ENCODE results near the gene ATP1B4.
"Not testable (repeated sequence)": the region's sequence is repeated elsewhere in the genome, so short reads cannot be mapped to it uniquely, and the experiment has no call there.

The ATP1B4 gene

DNA sequence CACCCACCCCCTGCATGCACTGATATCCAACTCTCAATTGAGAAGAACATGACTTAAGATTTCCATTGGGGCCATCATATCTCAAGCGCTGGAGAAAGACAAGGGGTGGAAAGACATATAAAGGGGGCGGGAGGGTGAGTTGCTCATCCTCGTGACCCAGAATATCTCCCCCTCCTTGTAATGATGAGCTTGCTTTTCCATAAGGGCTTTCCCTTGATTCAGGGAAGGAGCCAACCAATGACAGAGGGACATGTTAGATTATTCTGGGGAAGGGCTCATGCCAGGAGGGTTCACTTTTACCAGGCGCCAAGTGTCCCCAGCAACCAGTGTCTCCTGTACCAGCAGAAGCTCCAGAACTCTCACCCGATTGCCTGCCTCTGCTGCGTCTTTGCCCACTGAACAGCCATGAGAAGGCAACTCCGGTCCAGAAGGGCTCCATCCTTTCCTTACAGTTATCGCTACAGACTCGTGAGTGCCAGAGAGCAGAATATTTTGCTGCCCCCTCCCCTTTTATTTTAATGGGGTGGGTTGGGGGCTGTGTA, at the start of gene ATP1B4:
TSS of gene ATP1B4 (plus strand) at position 326 of the 542 bp plus-strand sequence. CDS start at position 406, 80 bp downstream.
- no peak for DNase-seq

DNA sequence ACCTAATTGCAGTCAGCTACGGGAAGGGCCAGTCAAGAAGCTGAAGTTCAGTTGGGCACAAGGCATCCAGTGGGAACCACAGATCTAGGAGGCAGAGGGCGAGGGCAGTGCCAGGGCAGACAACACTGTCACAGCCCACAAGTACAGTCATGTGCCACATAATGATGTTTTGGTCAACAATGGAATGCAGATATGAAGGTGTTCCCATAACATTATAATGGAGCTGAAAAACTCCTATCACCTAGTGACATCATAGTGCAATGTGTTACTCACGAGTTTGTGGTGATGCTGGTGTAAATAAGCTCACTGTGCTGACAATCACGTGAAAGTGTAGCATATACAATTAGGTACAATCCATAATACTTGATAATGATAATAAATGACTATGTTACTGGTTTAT, 46.1 kb upstream of the ATP1B4 start:
- no peak for DNase-seq

DNA sequence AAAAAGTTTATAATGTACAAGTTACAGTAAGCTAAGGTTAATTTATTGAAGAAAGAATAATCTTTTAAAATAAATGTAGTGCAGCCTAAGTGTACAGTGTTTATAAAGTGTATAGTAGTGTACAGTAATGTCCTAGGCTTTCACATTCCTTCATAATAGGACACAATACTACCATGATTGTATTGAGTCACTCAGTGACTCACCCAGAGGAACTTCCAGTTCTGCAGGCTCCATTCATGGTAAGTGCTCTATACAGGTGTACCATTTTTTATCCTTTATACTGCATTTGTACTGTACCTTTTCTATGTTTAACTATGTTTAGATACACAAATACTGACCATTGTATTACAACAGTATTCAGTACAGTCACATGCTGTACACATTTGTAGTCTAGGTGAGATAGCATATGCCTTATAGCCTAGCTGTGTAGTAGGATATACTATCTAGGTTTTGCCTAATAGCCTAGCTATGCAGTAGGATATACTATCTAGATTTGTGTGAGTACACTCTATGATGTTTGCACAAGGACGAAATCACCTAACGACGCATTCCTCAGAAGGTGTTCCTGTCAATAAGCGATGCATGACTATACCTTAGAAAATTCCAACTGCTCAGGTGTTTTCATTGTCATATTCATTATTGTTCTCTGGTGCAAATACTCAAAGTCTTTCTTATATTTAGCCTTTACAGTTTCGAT, 45.2 kb upstream of the ATP1B4 start:
- no peak for DNase-seq

DNA sequence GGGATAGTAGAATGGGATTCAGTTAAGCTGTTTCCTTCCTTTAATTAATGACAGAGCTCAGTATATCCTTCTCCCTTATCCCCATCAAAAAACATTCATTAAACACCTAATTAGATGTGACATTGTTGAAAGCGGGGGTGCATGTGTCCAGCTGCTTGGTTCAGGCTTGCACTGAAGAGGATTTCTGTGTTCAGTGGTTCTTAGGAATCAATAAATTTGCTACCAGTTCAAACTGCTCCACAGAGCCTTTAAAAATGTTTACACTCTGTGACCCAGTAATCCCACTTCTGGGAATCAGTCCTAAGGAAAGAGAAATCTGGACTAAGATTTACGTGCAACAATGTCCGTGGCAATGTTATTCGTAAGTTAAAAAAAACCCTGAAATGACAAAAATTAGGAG, 43.5 kb upstream of the ATP1B4 start:
- no peak for DNase-seq

DNA sequence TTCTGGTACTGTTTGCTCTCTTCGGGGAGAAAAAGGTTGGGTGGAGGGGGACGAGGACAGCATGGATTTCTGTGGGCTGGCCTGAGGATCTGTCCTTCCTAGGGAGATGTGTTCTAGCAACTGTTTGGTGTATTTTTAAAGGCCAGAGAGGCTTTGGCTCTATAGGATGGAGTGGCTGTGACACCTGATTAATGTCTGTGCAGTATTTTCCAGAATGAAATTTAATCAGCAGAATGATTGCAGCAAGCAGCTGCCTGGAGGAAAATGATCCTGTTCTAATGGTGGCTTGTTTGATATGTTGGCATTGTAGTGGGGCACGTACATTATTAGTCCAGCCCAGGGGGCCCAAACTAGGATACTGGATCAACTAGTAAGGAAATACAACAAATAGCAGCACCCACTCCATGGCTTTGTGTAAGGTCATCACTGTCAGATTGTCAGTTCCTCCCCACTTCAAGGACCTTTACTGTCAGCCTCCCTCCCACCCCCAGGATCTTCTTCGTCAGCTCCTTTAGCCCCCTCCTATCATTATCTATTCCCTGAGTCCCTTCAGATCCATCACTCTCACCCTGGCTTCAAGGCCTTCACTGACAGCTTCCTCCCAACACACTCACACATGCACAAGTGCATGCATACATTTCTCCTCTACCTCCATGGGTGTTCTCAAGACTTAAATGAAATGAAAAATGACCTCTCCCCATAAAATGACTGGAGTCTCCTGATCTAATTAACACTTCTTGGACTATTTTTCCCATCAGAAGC, 40.2 kb upstream of the ATP1B4 start:
- DNase-seq, result no peak

DNA sequence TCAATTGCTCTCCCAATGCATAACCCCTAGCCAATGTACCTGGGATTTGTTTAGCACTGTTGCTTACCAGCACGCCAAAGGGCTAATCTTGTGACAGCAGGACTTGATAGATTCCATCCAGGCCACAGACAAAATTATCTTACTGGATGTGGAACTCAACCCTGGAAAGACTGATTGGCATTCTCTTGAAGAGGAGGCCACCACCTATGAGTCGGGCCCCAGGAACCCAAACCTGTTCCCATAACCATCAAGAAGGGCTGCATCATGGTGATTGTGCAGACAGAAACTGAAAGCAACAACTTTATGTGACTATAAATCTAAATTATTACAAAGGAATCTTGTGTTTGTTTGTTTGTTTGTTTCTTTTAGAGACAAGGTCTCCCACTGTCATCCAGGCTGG, 30.8 kb upstream of the ATP1B4 start:
- DNase-seq, result no peak

DNA sequence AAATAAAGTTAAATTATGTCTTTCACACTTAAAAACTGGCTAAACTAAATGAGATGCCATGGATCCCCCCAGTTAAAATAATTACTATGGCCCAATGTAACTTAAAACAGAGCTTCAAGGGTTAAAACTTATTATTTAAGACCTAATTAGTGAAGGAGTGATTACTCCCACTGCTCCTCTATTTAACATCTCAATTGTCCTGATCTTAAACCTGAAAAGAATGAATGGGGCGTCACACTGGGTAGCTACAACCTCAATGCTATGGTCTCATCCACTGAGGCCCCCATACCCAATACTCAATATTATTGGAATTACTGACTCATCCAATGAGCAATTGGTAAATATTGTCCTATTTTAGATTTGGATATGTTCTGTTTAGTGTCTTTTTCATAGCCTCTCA, 29.5 kb upstream of the ATP1B4 start:
- DNase-seq, result no peak

DNA sequence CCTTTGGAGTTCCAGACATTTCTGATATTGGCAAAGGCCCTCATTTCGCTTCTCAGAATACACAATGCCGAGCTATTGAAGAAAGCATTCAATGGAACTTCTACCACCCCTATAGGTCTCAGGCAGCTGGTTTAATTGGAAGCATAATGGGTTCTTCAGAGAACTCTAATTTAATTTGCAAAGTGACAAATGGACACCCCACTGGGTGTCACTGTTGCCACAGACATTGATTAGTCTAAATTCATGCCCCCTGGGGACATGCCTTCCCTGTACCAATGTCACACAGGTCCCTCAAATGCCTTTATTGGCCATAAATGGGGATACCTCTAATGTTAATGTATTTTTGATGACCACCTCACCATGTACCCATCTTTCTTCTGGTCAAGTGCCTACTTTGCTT, 27.7 kb upstream of the ATP1B4 start:
- DNase-seq, result no peak

DNA sequence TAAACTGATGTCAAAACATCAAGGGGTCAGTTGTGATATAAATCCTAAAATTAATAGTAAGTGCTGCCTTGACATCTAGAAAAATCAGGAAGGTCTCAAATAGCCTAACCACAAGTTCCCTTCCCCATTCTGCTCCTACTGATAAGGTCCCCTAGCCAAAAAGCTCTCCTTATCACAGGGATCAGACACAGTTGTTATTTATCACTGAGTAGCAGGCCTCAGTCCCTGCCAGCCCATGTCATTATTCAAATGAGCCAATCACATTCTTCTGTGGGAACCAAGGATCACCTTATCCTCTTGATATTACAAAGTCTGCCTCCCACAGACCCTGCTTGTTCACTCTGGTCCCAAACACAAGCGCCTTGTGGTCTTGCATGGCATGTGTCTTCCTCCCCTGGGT, 27.3 kb upstream of the ATP1B4 start:
- DNase-seq, result no peak

DNA sequence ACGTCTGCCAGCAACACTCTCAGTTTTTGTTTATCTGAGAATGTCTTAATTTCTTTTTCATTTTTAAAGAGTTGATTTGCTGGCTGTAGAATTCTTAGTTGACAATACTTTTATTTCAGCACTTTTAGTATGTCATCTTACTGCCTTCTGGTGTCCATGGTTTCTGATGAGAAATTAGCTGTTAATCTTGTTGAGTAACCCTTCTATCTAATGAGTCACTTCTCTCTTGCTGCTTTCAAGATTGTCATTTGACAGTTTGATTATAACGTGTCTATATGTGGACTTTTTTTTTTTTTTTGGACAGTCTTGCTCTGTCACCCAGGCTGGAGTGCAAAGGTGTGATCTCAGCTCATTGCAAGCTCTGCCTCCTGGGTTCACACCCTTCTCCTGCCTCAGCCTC, 26.6 kb upstream of the ATP1B4 start:
- DNase-seq, result no peak

DNA sequence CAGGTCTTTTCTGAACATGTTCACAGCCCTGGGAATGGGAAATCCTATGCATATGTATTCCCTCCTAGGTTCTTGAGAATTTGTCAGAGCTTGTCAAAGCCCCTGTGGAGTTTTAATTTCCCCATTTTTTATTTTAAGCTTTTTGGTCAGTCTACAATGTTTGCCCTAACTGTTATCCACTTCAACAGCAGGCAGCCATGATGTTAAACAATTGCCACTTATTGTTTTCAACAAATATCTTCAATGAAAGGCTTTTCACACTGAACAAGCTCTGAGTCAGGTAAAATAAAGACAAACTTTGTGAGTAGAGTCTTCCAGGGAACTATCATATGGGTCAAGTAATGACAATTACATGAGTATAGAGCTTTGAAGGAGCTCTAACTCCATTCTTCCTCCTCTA, 25.0 kb upstream of the ATP1B4 start:
- no peak for DNase-seq

DNA sequence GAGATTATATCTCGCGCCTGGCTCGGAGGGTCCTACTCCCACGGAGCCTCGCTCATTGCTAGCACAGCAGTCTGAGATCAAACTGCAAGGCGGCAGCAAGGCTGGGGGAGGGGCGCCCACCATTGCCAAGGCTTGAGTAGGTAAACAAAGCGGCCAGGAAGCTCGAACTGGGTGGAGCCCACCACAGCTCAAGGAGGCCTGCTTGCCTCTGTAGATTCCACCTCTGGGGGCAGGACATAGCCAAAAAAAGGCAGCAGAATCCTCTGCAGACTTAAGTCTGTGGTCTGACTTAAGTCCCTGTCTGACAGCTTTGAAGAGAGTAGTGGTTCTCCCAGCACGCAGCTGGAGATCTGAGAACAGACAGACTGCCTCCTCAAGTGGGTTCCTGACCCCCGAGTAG, 17.3 kb upstream of the ATP1B4 start:
- DNase-seq, result not testable (repeated sequence)

DNA sequence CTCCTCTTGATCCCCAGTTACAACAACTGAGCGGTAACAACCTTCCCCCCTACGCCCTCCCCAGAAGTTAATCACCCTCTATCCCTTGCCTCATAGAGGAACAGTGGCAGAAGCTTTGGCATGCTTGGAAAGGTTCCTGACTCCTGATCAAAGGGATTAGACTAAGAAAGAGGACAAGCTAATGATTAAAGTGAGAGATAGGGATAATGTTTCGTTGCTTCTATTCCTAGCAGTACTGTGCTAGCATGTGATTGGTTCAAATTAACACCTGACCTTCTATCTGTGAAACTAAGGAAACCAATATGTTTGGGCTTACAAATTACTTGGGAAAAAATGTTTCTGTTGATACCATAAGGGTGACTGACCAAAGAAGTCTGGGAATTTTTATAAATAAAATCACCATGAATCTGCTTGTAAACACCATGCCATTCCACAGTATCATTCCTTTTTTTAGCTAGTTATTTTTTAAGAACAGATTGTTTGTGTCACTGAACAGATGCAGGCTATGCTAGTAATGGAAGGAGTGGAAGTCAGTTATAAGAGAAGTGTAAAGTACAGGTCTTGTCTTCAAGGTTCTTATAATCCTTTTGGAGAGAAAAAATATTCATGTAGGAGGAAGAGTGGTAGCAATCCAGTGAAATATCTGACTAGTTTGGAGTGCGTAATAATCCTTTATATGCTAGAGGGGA, 11.3 kb upstream of the ATP1B4 start:
- no peak for DNase-seq

DNA sequence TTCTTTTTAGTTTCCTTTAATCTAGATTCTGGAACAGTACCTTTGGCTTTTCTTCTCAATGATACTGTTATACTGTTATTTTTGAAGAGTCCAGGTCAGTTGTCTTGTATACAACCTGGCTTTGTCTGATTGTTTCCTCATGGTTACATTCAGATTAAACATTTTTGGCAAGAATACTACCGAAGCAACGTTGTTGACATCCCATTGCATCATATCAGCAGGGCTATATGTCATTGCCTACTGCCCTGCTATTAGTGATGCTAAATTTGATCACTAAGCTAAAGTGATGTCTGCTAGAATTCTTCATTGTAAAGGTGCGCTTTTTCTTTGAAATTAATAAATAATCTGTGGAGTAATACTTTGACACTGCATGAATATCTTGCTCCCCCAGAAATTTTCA, 5.8 kb upstream of the ATP1B4 start:
- no peak for DNase-seq

DNA sequence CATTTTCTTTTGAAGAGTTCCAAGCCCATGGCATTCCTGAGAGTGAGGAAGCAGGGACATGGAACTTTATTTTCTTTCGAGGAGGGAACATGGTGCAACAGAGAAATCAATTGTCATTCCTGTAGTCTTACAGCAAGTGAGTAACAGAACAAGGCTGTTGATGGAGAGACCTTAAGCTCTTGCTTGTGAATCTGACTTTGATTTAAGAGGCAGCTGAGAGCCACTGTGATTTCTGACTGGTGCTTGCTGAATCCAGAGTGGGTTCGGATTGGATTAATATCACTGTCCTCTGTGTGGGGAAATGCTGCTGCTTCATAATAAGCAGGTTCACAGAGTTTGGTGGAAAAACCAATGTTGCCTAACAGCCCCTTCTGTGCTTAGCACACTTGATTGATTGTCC, 4.7 kb upstream of the ATP1B4 start:
- DNase-seq, result no peak

DNA sequence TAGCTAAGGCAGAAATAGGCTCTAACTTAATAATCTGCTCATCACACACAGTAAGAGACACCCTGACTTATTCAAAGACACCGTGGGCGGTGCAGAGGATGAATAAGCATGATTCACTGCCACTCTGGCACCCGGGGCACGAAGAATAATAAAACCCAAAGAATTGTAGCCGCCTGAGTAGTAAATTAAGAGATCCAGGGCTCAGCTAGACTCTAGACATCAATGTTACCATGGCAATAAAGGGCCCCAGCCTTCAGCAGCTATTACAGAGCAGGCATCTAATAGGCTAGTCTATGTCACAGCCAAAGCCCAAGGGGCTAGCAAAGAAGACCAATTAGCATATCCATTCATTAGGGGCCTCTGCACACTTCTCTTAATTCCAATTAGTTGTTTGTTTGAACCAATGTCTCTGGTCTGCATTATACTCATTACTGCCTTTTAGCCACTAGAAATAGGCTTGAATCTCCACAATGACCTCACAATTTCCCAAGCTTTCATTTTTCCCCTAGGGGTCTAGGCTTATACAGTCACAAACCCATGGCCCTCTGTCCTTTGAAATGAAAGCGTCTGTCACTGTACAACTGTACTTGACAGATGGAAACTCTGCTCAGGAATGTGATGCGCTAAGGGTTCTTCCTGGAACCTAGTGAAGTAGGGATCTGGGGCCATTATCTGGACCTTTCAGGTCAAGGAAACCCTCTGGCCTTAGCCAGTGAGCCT, 3.0 kb upstream of the ATP1B4 start:
- DNase-seq, result no peak

DNA sequence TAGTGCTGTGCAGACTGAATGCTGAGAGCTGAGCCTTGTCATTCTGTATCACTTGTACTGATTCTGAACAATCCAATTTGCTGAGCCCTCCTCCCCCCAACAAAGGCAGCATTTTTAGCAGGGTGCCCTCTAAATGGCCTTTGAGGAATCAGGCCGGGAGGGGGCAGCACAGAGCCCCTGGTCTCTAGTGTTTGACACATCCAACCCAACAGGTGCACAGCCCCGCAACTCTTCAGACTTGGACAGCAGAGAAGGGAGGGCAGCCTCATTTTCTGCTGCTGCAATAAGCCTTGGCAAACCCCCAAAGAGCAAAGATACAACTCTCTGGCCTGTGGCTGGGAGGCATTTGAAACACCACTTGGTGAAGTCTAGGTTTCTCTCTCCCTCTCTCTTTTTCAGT, 3.4 kb downstream of the ATP1B4 start:
- DNase-seq, result no peak

DNA sequence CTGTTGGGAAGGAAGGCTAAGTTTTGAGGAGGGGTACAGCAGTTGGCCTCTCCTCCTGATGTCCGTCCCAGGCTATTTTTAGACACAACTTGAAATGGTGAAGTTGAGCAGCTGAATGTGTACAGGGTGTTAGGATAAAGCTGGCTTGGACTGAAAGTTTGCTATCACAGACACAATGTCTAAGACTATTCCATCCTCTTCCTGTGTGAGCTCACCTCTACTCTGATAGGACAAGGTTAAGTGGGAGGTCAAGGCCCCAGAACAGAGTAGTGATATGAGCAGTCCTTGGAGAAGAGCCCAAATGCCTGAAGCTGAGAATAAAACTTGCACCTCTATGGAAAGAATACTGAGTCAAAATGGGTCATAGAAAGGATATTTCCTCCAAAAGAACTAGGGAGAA, 4.1 kb downstream of the ATP1B4 start:
- no peak for DNase-seq

DNA sequence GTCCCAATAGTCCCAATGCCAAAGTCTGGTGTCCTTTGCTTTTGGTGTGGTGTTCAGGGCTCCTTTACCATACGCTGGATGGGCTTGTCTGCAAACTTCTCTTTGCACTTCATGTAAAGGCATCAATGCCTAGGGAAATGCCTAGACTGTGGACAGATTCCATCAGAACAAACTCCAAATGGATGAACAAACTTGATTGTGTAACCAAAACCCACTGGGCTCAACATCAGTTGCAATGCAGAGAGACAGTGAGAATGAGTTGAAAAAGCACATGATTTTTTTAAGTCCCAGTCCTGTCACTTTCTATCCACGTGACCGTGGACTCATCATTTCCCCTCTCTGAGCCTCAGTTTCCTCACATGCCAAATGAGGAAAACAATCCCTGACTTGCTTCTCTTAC, 4.9 kb downstream of the ATP1B4 start:
- no peak for DNase-seq

DNA sequence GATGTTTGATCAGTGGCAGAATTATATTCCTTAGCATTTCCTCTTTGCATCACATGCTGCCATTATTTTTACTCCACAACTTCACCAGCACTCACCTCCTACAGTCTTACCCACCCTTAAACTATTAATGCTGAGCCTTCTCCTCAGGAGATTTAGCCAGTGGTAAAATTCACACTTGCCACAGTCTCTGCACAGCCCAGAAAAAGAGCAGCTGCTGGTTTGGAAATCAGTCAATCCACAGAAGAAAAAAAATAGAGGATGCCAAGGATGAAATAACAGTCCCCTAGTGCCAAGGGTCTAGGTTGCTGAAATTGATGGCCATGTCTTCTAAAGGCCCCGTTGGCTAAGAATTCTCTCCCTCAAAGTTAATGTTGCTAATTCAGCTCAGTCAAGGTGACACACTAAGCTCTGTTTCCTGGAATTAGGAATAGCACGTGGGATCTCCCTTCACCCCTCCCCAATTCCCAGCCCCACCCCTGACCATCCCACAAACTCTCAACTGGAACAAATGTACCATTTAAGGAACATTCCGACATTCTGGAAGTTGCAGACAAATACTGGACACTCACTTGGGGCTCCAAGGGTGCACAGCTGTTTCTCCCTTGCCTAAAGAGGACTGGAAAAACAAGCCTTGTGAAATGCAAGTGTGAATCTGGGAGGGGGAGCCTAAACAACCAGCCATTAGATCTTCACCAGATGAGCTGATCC, 5.7 kb downstream of the ATP1B4 start:
- DNase-seq, result no peak

DNA sequence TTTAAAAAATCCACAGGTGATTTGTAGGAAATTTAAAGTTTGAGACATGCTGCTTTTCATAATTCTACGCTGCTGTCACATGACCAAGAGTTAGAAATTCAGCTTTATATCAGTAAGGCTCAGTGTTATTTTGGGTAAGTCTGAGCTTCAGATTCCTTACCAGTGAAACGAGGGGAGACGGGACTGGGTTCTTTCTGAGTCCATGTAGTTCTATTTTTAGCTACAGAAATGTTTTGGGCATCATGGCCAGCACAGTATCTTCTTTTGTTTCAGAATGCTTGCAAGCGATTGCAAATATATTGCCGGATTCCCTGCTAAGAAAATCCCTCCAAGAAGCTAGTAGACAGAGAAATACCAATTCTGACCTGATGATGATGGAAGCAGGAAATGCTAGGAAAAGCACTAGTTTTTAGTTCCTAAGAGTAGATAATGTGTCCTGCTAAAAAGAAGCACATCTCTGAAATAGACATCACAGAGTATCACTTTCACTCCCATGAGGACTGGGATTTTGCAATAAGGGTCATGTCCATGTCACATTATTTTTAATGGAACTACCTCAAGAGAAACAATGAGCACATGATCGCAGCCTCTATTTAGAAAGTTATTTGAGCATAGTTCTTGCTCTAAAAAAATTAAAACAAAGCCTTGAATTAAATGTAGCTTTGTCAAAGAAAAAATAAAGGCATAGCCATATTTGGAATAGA, 10.9 kb downstream of the ATP1B4 start:
- DNase-seq, result no peak

DNA sequence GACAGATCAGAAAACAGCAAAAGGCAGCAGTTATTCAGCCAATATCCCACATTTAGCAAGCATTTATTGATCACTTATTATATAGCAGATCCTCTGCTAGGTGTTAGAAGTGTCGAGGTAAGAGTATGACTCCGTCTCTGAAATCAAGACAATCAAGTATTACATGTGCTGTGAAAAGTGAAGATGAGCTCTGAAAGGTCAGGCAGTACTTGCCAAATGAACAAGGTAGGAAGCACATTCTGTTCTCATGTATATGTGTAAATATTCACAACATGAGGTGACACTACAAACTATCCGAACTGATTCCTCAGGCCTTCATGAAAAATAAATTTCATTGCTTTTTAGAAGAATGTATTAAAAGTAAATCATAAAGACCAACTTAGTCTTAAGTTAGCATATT, 15.3 kb downstream of the ATP1B4 start:
- DNase-seq, result no peak

Measured in NCI-H1694 (cell line).